GM18951 (cell line): ENCODE data around the gene ZBTB46.

Experiments used
- POLR2A ChIP-seq: IDR thresholded peaks from 4 replicates; pipeline ENCODE4 v1.6.1; 2011; ENCODE audit warnings: mild to moderate bottlenecking; ENCODE audit not compliant: insufficient read length, insufficient read depth; ENCODE audit errors: extremely low read depth
- in situ Hi-C: fragments of 300-500 bp; cut with MboI; formaldehyde crosslinking; loops from one replicate; pipeline ENCODE4 v1.12.0; 2022; ENCODE audit warnings: low sequenced_read_pairs, mixed read lengths, inconsistent platforms; ENCODE audit not compliant: unreplicated experiment

ZBTB46 gene

GRCh38 chr20:63775096-63775978 lies 55.7 kb downstream of the ZBTB46 start:
- no peak for TF ChIP-seq POLR2A
- in situ Hi-C loops: no loop called here

- TF ChIP-seq POLR2A: no peak
- in situ Hi-C loops: no loop called here
Observed at GRCh38 chr20:63774306-63774705, 56.8 kb downstream of the ZBTB46 start.

- TF ChIP-seq POLR2A: no peak
Observed at GRCh38 chr20:63773571-63774241, 57.4 kb downstream of the ZBTB46 start.

GRCh38 chr20:63772781-63773518 lies 58.1 kb downstream of the ZBTB46 start:
- in situ Hi-C loops: no loop called here
- TF ChIP-seq POLR2A: no peak

More at GRCh38 chr20:63773571-63774241, 57.4 kb downstream of the ZBTB46 start:
- in situ Hi-C loops: no loop called here

GRCh38 chr20:63771046-63771707 lies 59.9 kb downstream of the ZBTB46 start:
- TF ChIP-seq POLR2A: no peak
- in situ Hi-C loops: no loop called here

GRCh38 chr20:63769891-63770474 lies 61.1 kb downstream of the ZBTB46 start:
- no peak for TF ChIP-seq POLR2A
- in situ Hi-C loops: no loop called here

- in situ Hi-C loops: no loop called here
- no peak for TF ChIP-seq POLR2A
Observed at GRCh38 chr20:63768591-63769515, 62.2 kb downstream of the ZBTB46 start.

GRCh38 chr20:63767886-63768285 lies 63.2 kb downstream of the ZBTB46 start:
- in situ Hi-C loops: no loop called here
- no peak for TF ChIP-seq POLR2A

- in situ Hi-C loops: no loop called here
- TF ChIP-seq POLR2A: no peak
Observed at GRCh38 chr20:63767456-63767855, 63.6 kb downstream of the ZBTB46 start.

- no peak for TF ChIP-seq POLR2A
- in situ Hi-C loops: no loop called here
Observed at GRCh38 chr20:63766695-63767426, 64.2 kb downstream of the ZBTB46 start.

GRCh38 chr20:63765902-63766301 lies 65.2 kb downstream of the ZBTB46 start:
- TF ChIP-seq POLR2A: no peak
- in situ Hi-C loops: no loop called here
